Stomach (tissue), 4 donors: ENCODE measurements around the gene GPBP1.

ENCODE experiments used
- CTCF ChIP-seq, 7 experiments: fragments of 450-650 bp in 4 of 7; fragments of 200-600 bp in 3 of 7; sonication (generic) in 3 of 7; IDR thresholded peaks; one replicate each; pipeline ENCODE4 v1.5.1; 2016 to 2019; ENCODE audit warnings: antibody characterized with exemption in 7 of 7, control low read depth in 2 of 7, mild to moderate bottlenecking in 1 of 7
- EP300 ChIP-seq: sonication (generic); formaldehyde crosslinking; IDR thresholded peaks from one replicate; pipeline ENCODE4 v1.6.1; 2017; ENCODE audit warnings: antibody characterized with exemption
- POLR2A ChIP-seq, 4 donors: fragments of 450-650 bp; IDR thresholded peaks; one replicate each; pipeline ENCODE4 v1.6.1; 2016; ENCODE audit warnings: antibody characterized with exemption in 4 of 4, control low read depth in 2 of 4, mild to moderate bottlenecking in 1 of 4, moderate library complexity in 1 of 4
- POLR2AphosphoS5 ChIP-seq, 3 donors: sonication (generic); formaldehyde crosslinking; IDR thresholded peaks; one replicate each; pipeline ENCODE4 v1.6.1; 2016; ENCODE audit warnings: antibody characterized with exemption in 3 of 3

DNA sequence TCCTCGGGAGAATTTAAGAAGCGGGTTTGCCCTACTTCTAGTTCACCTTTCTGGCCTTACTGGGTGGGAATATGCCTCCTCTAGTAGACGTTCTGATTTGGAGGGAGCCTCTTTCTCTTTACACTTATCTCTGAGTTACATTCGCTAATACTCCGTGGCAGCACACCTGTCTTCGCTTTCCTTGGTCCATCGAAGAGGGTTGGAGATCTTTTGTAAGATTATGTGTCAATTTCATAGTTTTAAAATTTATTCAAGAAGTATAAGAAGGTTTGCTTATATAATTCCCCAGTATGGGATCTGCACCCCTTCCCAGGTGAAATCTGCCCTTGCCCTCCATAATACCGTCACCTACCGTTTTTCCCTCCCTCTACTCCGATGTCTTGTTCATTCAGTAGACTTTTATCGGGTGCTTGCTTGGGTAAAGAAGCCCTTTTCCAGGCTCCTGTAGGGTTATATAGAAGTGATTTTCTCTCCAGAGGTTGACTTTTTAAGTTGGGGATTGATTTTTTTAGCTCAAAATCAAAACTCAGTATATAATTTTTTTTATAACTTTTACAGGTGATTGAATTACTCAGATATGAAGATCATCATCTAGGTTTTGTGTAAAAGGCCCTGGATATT is 1.1 kb downstream of the GPBP1 start:
- TF ChIP-seq CTCF (IDR thresholded peaks at IDR 0.05) (no peak), POLR2A (IDR thresholded peaks at IDR 0.05) (no peak), EP300 (no peak), POLR2AphosphoS5 (IDR thresholded peaks at IDR 0.05) (no peak)
